ENCODE measurements around the gene PIGZ.

PIGZ gene

DNA sequence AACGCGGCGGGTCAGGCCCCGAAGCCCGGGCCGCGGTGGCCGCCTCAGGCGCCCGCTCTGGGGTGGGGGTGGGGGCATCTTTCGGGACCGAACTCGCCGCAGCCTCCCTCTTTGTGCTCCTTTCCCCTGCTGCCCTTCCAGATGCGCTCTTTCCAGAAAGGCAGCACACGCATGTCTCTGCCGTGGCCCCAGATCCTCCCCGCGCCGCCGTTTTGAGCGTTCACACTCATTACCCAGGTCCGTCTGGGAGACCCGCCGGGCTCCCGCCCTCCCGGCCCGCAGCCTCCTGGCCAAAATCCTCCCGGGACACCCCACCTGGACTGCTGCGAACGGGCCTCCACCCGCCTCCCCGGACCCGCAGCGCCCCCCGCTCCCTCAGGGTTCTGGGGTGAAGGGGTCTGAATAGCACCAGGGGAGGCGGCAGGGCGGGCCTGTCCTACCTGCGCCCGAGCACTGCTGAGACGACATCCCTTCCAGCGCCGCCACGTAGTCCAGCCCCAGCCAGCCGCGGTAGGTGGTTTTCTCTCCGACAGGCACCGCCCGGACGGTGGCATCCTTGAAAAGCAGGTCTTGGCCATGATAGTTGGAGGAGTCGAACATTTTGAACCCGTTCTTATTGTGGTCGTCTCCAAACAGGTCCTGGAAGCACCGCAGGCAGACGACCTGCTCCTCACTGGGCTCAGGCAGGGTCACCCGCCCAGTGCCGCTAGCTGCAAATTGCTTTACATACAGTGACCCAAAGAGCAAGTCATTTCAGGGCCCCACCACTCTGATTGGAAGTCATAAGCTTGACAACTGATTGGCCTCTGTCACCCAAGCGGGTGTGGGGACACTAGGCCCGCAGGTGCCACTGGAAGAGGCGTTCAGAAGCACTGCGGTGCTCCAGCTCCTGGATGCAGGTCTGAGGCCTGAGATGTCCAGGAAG lies 35.1 kb upstream of the PIGZ start:
- no peak for TF ChIP-seq EZH2 (IDR thresholded peaks at IDR 0.05)
- TF ChIP-seq FOXP2 (optimal IDR thresholded peaks at IDR 0.05; ENCODE audit: control extremely low read depth, extremely low read length, insufficient read depth) = no peak
- TF ChIP-seq POLR2AphosphoS5 (IDR thresholded peaks at IDR 0.05; ENCODE audit: borderline replicate concordance, low read depth, low read length) = no peak
- Histone ChIP-seq H3K9me3 (ENCODE audit: low read depth, low read length) (no peaks in the 10 kb centered on the region), H3K36me3 (ENCODE audit: insufficient read depth, low read length) (no peaks in the 10 kb centered on the region), H3K9ac (ENCODE audit: insufficient read length) (peak overlapping the region; percentile 77), H3K27ac (peak overlapping the region; percentile 77), H3K4me3 (peak overlapping the region; percentile 71)
- no peak for DNase-seq (ENCODE audit: low read depth, low spot score)

DNA sequence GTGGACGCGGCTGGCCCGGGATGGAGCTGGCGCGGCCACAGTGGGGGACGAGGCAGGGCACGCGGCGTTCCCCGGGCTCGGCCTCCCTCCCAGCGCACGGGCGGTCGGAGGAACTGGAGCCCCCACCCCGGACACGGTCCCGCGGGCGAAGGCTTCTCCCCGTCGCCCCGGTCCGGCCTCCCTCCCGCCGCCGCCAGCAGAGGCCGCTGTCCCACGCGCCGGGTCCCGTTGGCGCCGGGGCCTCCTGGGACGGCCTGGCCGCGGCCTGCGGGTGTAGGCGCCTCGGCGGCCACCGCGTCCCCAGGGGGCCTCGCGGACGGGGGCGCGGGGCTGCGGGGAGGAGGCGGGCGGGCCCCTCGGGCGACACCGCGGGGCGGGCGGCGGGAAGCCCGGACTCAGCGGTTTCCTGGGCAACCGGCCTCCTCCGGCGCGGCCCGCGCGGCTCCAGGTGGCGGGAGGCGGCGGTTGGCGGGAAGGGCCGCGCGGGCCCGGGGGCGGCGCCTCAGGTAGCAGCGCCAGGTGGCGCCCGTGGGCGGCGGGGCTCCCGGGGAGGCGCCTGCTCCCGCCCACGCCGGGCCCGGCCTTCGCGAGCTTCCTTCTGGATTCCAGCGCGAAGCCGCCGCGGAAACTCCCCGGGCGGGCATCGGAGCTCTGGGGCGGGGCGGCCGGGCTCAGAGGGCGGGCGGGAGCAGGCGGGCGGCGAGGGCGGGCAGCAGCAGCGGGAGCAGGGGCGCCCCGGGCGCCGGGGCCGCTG lies 34.2 kb upstream of the PIGZ start:
- TF ChIP-seq POLR2AphosphoS5 (IDR thresholded peaks at IDR 0.05; ENCODE audit: borderline replicate concordance, low read depth, low read length) (no peak), EZH2 (IDR thresholded peaks at IDR 0.05) (no peak), FOXP2 (optimal IDR thresholded peaks at IDR 0.05; ENCODE audit: control extremely low read depth, extremely low read length, insufficient read depth) (no peak)
- Histone ChIP-seq H3K9ac (ENCODE audit: insufficient read length) (peak overlapping the region; percentile 77), H3K27ac (peak overlapping the region; percentile 75; the same call in 1 of the 2 replicates), H3K4me3 (peak overlapping the region; percentile 71), H3K9me3 (ENCODE audit: low read depth, low read length) (no peaks in the 10 kb centered on the region), H3K36me3 (ENCODE audit: insufficient read depth, low read length) (no peaks in the 10 kb centered on the region)
- no peak for DNase-seq (ENCODE audit: low read depth, low spot score)

DNA sequence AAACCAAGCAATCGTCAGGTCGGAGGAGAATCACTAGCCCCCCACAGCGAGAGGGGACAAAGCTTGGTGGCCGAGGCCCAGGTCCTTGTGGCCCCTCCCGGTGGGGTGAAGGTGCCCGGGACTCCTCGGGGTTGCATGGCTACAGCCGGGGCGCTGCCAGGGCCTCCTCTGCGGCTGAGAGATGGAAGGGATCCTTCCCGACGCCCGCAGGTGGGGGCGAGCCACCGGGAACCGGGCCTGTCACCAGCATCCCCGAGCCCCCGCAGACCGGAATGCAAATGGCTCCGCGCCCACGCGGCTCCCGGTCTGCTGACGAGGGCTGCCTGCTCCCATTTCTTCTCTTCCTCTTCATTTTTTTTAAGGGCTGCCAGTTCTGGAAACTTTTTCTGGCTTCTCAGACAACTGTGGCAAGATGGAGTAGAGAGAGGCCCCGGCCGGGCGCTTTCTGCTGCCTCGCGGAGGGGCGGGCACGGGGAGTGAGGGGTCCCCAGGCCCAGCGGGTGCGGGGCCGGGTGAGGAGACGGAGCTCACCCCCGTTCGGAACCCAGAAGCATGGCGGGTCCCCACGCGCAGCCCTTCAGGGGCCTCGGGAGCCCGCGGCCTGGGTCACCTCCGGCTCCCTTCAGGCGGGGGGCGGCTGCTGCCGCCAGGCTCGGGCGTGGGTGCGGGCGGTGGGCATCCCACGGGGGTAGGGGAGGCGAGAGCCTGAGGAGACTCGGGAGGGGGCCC lies 33.5 kb upstream of the PIGZ start:
- H3K9me3 ChIP-seq (ENCODE audit: low read depth, low read length) = no peaks in the 10 kb centered on the region
- DNase-seq (ENCODE audit: low read depth, low spot score) = no peak
- no peak overlapping the region for H3K9ac ChIP-seq (ENCODE audit: insufficient read length)
- H3K27ac ChIP-seq = peak overlapping the region; percentile 75
- H3K4me3 ChIP-seq = no peak overlapping the region
- H3K36me3 ChIP-seq (ENCODE audit: insufficient read depth, low read length) = no peaks in the 10 kb centered on the region
- no peak for TF ChIP-seq FOXP2 (optimal IDR thresholded peaks at IDR 0.05; ENCODE audit: control extremely low read depth, extremely low read length, insufficient read depth)
- no peak for TF ChIP-seq EZH2 (IDR thresholded peaks at IDR 0.05)
- no peak for TF ChIP-seq POLR2AphosphoS5 (IDR thresholded peaks at IDR 0.05; ENCODE audit: borderline replicate concordance, low read depth, low read length)

DNA sequence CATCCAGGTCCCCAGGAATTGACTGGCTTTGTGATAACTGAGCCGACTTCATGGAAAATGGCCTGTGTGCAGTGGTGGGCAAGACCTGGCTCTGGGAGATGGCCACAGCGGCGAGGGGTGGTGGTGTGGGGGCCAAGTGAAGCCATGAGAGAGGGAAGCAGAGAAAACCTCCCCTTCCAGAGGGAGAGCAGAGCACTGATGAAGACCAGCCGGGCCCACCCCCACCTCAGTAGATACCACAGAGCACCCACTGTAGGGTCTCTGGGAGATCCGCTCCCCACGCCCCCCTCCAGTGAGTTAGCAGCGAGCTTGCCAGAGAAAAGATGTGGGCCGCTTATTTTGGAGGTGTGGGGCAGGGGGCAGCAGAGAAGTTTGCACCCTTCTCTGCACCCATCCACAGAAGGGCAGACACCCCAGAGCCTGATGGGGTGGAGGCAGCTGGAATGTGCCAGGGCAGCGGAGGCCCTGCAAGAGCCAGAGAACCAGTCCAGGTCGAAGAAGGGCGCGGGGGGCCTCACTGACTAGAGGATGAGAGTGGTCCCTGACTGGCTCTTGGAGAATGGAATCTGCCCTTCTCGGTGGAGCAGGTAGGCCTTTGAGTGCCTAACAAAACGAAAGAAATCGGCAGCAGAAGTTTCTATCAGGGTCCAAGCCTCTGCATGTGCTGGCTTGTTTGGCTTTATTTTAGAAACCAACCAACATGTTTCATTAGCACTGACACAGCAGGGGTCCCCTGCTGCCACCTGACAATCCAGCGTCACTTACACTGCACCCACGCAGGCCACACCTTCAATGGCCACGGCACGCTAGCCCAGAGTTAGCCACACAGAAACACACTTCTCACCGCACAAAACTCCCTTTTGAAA lies 32.7 kb upstream of the PIGZ start:
- H3K36me3 ChIP-seq (ENCODE audit: insufficient read depth, low read length) = no peaks in the 10 kb centered on the region
- peak overlapping the region; percentile 75 for H3K27ac ChIP-seq
- DNase-seq (ENCODE audit: low read depth, low spot score) = no peak
- no peak overlapping the region for H3K4me3 ChIP-seq
- H3K9ac ChIP-seq (ENCODE audit: insufficient read length) = no peak overlapping the region
- H3K9me3 ChIP-seq (ENCODE audit: low read depth, low read length) = no peaks in the 10 kb centered on the region
- TF ChIP-seq POLR2AphosphoS5 (IDR thresholded peaks at IDR 0.05; ENCODE audit: borderline replicate concordance, low read depth, low read length) (no peak), FOXP2 (optimal IDR thresholded peaks at IDR 0.05; ENCODE audit: control extremely low read depth, extremely low read length, insufficient read depth) (no peak), EZH2 (IDR thresholded peaks at IDR 0.05) (no peak)

DNA sequence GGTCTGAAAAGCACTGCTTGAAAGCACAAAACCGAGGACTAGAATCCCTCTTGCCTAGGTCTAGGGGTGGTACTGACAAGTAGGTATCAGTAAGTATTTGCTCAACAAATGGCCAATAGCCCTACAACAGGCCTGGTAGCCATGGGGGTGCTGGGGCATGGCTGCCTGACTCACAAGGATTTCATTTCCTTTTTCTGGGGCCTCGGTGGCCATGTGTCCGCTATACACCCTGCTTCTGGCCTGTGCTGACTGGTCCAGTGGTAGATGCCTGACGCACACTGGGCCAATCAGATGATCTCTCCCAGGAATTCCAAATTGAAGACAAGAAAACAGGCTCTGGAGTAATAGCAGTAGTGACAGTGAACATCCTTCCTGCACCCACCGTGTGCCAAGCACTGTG lies 31.6 kb upstream of the PIGZ start:
- no peak for DNase-seq (ENCODE audit: low read depth, low spot score)
- H3K36me3 ChIP-seq (ENCODE audit: insufficient read depth, low read length) = no peaks in the 10 kb centered on the region
- H3K27ac ChIP-seq = no peak overlapping the region
- no peaks in the 10 kb centered on the region for H3K9me3 ChIP-seq (ENCODE audit: low read depth, low read length)
- H3K9ac ChIP-seq (ENCODE audit: insufficient read length) = no peak overlapping the region
- no peak overlapping the region for H3K4me3 ChIP-seq
- TF ChIP-seq EZH2 (IDR thresholded peaks at IDR 0.05) = no peak
- no peak for TF ChIP-seq FOXP2 (optimal IDR thresholded peaks at IDR 0.05; ENCODE audit: control extremely low read depth, extremely low read length, insufficient read depth)

DNA sequence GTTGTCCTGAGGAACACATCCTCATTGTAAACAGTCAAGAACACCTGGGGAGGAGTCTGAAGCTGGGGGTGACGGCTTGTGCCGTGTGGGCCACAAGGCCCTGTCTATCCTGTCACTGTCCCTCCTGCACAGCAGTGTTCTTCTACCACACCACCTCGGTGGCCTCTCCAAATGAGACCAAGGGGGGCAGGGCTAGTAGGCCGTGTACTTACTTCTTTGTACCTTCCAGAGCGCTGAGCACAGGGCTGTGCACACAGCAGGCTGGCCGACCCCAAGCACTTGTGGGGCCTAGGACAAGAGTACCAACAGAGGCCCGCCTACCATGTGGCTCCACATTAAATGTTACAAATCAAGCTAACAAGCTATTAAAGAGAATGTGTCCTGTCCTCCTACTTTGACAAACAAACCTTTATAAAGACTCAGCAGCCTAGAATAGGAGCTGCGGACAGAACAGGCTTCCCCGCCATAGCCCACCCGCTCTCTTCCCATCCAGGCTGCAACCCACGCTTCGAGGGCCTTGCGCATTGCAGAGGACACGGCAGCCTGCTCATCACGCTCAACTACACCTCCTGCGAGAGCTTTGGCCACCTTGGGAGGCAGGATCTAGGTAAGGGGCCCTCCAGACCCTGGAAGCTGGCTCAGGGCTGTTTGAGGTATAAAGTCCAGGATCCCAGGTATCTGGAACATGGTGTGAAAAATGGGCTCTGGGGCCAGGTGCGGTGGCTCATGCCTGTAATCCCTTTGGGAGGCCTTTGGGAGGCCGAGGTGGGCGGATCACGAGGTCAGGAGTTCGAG lies 30.5 kb upstream of the PIGZ start:
- Histone ChIP-seq H3K36me3 (ENCODE audit: insufficient read depth, low read length) (no peaks in the 10 kb centered on the region), H3K27ac (no peak overlapping the region), H3K4me3 (no peak overlapping the region), H3K9ac (ENCODE audit: insufficient read length) (no peak overlapping the region), H3K9me3 (ENCODE audit: low read depth, low read length) (no peaks in the 10 kb centered on the region)
- DNase-seq (ENCODE audit: low read depth, low spot score) = no peak
- TF ChIP-seq FOXP2 (optimal IDR thresholded peaks at IDR 0.05; ENCODE audit: control extremely low read depth, extremely low read length, insufficient read depth) = no peak
- TF ChIP-seq POLR2AphosphoS5 (IDR thresholded peaks at IDR 0.05; ENCODE audit: borderline replicate concordance, low read depth, low read length) = no peak
- TF ChIP-seq EZH2 (IDR thresholded peaks at IDR 0.05) = no peak

DNA sequence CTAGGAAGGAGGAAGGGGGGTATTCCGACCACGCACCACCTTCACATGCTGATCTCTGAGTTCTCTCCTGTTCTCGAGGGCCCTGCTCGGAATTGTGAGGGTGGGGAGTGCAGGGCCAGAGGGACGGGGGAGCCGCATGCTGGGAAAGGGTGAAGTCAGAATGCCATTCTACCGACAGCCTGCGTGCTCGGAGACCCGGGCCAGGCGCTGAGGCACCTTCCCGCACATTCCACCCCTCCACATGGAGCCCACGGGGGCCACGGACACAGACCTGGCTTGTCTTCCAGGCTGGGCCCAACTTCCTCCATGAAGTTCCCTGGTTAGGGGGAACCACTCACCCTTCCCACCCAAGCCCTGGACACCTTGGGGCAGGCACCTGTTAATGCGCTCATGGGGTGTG lies 28.7 kb upstream of the PIGZ start:
- DNase-seq (ENCODE audit: low read depth, low spot score) = no peak
- Histone ChIP-seq H3K4me3 (no peak overlapping the region), H3K9ac (ENCODE audit: insufficient read length) (no peak overlapping the region), H3K9me3 (ENCODE audit: low read depth, low read length) (no peaks in the 10 kb centered on the region), H3K27ac (no peak overlapping the region), H3K36me3 (ENCODE audit: insufficient read depth, low read length) (no peaks in the 10 kb centered on the region)
- TF ChIP-seq FOXP2 (optimal IDR thresholded peaks at IDR 0.05; ENCODE audit: control extremely low read depth, extremely low read length, insufficient read depth) = no peak
- TF ChIP-seq POLR2AphosphoS5 (IDR thresholded peaks at IDR 0.05; ENCODE audit: borderline replicate concordance, low read depth, low read length) = no peak
- TF ChIP-seq EZH2 (IDR thresholded peaks at IDR 0.05) = no peak
